Thoracic aorta (tissue), 2 donors: ENCODE results near the gene SLC6A14. TPM values are rescaled to one million over a fixed set of nuclear protein-coding genes. Genes with fewer than 3 reads are reported as not detected.

Source experiments
- ATAC-seq: fragments of 150-250 bp; one replicate; pipeline ENCODE4 v1.8.0; 2017; ENCODE audit warnings: low read depth; ENCODE audit not compliant: insufficient number of reproducible peaks, low FRiP score
- DNase-seq: peaks from one replicate; pipeline ENCODE4 v3.0.0-alpha.2; 2020; ENCODE audit warnings: low spot score
- H3K27ac ChIP-seq, 2 donors: fragments of 200-600 bp; sonication (generic); 1 replicate in 1 of 2; 2 replicates in 1 of 2; pipeline ENCODE4 v1.5.1; 2016; ENCODE audit warnings: mild to moderate bottlenecking in 2 of 2, moderate library complexity in 2 of 2
- H3K27me3 ChIP-seq: fragments of 200-600 bp; sonication (generic); replicated peaks from 2 replicates; pipeline ENCODE4 v1.6.0; 2016; ENCODE audit warnings: mild to moderate bottlenecking; ENCODE audit not compliant: insufficient read depth
- H3K36me3 ChIP-seq: fragments of 200-600 bp; sonication (generic); one replicate; pipeline ENCODE4 v1.5.1; 2016
- H3K4me1 ChIP-seq, 2 donors: fragments of 200-600 bp; sonication (generic); 1 replicate in 1 of 2; 2 replicates in 1 of 2; pipeline versions ENCODE4 v1.5.1 to v1.6.0; 2016; ENCODE audit warnings: low read depth in 2 of 2, mild to moderate bottlenecking in 1 of 2; ENCODE audit not compliant: control insufficient read depth in 1 of 2
- H3K4me3 ChIP-seq: fragments of 200-600 bp; sonication (generic); 2 replicates; pipeline ENCODE4 v1.5.1; 2016; ENCODE audit warnings: mild to moderate bottlenecking
- H3K9me3 ChIP-seq: fragments of 200-600 bp; sonication (generic); 2 replicates; pipeline ENCODE4 v1.5.1; 2016
- total RNA-seq, 2 donors: library from RNA; depleted of rRNA; stranded (reverse); fragments of >200 nt; gene quantifications; one replicate each; pipeline versions ENCODE4 v1.1.0 to v1.2.3, GENCODE V29; 2016
- TF ChIP-seq, protein P1 (sequence below): fragments of 200-600 bp; sonication (generic); IDR thresholded peaks from one replicate; pipeline ENCODE4 v1.5.1; 2019; ENCODE audit warnings: antibody characterized with exemption

Gene SLC6A14
- total RNA-seq, 2 donors from 2014 or later: not detected

DNA sequence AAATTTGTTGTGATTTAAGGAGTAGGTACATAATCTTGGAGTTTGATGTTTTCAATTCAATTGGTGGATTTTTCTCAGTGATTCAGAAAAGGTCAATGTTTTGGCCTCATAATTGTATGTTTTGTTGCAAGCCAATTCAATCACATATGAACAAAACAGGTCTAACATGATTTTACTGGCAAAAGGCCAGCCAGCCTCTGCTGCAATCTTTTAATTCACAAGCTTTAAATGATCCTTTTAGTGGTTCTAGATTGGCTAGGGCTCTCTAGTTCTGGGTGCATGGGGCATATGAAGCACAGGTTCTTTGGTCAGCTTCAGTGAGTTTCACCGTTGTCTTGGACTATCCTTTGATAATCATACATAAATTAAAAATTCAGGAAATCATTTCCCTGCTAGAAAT, 19.2 kb upstream of the SLC6A14 start:
- Histone ChIP-seq H3K27ac (no peak overlapping the region), H3K9me3 (no peaks in the 10 kb centered on the region), H3K4me3 (no peak overlapping the region), H3K36me3 (no peaks in the 10 kb centered on the region), H3K4me1 (no peaks in the 10 kb centered on the region), H3K27me3 (no peaks in the 10 kb centered on the region)
- TF ChIP-seq, protein P1, sequence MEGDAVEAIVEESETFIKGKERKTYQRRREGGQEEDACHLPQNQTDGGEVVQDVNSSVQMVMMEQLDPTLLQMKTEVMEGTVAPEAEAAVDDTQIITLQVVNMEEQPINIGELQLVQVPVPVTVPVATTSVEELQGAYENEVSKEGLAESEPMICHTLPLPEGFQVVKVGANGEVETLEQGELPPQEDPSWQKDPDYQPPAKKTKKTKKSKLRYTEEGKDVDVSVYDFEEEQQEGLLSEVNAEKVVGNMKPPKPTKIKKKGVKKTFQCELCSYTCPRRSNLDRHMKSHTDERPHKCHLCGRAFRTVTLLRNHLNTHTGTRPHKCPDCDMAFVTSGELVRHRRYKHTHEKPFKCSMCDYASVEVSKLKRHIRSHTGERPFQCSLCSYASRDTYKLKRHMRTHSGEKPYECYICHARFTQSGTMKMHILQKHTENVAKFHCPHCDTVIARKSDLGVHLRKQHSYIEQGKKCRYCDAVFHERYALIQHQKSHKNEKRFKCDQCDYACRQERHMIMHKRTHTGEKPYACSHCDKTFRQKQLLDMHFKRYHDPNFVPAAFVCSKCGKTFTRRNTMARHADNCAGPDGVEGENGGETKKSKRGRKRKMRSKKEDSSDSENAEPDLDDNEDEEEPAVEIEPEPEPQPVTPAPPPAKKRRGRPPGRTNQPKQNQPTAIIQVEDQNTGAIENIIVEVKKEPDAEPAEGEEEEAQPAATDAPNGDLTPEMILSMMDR: no peak
- DNase-seq: no peak
- no peak for ATAC-seq

- no peak overlapping the region for H3K27ac ChIP-seq
- no peaks in the 10 kb centered on the region for H3K27me3 ChIP-seq
- ATAC-seq (no peak), DNase-seq (no peak)
- H3K36me3 ChIP-seq: no peaks in the 10 kb centered on the region
- H3K4me1 ChIP-seq: no peaks in the 10 kb centered on the region
- no peaks in the 10 kb centered on the region for H3K9me3 ChIP-seq
- no peak overlapping the region for H3K4me3 ChIP-seq
- TF ChIP-seq, protein P1: no peak
Observed at GRCh38 chrX:116417968-116418367, 18.4 kb upstream of the SLC6A14 start.

DNA sequence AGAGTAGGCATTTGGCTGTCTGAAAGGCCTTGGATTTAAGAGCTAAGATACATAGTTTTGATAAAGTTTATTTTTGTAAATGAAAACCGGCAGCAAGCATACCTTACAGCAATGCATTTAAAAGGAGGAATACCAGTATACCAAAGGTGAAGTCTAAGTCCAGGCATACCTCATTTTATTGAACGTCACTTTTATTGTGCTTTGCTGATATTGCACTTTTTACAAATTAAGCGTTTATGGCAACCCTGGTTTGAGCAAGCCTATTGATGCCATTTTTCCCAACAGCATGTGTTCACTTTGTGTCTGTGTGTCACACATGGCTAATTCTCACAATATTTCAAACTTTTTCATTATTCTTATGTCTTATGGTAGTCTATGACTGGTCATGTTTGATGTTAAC, 8.4 kb upstream of the SLC6A14 start:
- Histone ChIP-seq H3K36me3 (no peaks in the 10 kb centered on the region), H3K27me3 (no peaks in the 10 kb centered on the region), H3K9me3 (no peaks in the 10 kb centered on the region), H3K4me3 (no peak overlapping the region), H3K27ac (no peak overlapping the region), H3K4me1 (no peaks in the 10 kb centered on the region)
- no peak for ATAC-seq
- TF ChIP-seq, protein P1: no peak
- no peak for DNase-seq

DNA sequence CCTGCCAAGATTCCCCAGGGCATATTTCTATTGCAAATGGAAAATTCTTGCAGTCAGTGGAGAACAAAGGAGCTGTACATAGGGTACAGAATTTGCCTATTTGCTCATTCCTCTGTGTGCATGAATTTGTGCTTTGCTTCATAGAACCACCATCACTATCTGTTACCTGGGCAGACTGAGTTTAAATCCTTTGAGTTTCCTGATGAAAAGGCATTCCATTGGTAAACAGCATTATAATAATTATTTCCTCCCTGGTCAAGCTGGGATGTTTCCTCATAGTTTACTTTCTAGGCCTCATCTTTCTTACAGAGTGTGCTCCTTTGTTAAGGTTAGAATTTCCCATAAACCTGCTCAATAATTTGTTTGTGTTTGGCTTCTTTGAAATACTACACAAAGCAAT, 809 bp upstream of the SLC6A14 start:
- H3K36me3 ChIP-seq: no peaks in the 10 kb centered on the region
- TF ChIP-seq, protein P1: no peak
- H3K4me1 ChIP-seq: no peaks in the 10 kb centered on the region
- no peaks in the 10 kb centered on the region for H3K9me3 ChIP-seq
- no peaks in the 10 kb centered on the region for H3K27me3 ChIP-seq
- no peak for DNase-seq
- no peak overlapping the region for H3K4me3 ChIP-seq
- ATAC-seq: no peak
- H3K27ac ChIP-seq: no peak overlapping the region

DNA sequence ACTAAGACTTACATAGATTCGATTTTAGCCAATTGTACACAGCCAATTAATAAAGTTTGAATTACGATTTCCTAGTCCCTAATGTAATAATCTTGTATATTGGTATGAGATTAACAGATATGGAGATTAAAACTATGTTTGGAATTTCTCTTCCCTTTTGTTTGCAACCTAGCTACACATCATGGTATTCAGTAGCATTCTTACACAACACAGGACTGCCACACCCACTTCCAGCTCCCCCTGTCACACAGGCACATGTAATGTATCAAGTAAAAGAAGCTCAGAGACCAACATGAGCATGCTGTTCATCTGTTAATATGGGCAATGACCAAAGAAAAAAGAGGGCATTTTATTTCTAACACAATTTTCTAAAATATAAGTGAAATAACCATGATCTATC, 12.8 kb downstream of the SLC6A14 start:
- TF ChIP-seq, protein P1: no peak
- H3K4me1 ChIP-seq: no peaks in the 10 kb centered on the region
- H3K27me3 ChIP-seq: no peaks in the 10 kb centered on the region
- no peaks in the 10 kb centered on the region for H3K36me3 ChIP-seq
- H3K4me3 ChIP-seq: no peak overlapping the region
- ATAC-seq: no peak
- no peak for DNase-seq
- H3K9me3 ChIP-seq: no peaks in the 10 kb centered on the region
- H3K27ac ChIP-seq: no peak overlapping the region
